MCF 10A (cell line): ENCODE results near the gene PDZRN4. TPM values are rescaled to one million over a fixed set of nuclear protein-coding genes. Genes with fewer than 3 reads are reported as not detected.

Experiments
- BruUV-seq: library from RNA; stranded (reverse); fragments of 400-500 nt; replicated peaks from 2 replicates; lab custom pipeline; 2021; lab: Mats Ljungman, UMichigan
- CTCF ChIA-PET: fragments of 300-600 bp; sonication (Branson Sonifier 250); formaldehyde crosslinking; extraction: SDS; loops from one replicate; lab custom pipeline; 2021; ENCODE audit warnings: antibody characterized with exemption, inconsistent platforms; lab: Yijun Ruan, JAX
- POLR2A ChIA-PET: fragments of 300-600, 350-650 bp; sonication (Branson Sonifier 250); formaldehyde crosslinking; extraction: SDS; loops from one replicate; lab custom pipeline; 2020; ENCODE audit warnings: antibody characterized with exemption, inconsistent platforms; lab: Yijun Ruan, JAX
- DNase-seq: peaks from one replicate; pipeline ENCODE4 v3.0.0-alpha.2; 2018; ENCODE audit not compliant: unreplicated experiment
- H3K27ac Mint-ChIP-seq: one replicate; pipeline ENCODE4 v1.8.0; 2022; ENCODE audit warnings: mild to moderate bottlenecking, low read depth, mixed read lengths; ENCODE audit not compliant: unreplicated experiment
- H3K27me3 Mint-ChIP-seq: one replicate; pipeline ENCODE4 v1.8.0; 2022; ENCODE audit warnings: mixed read lengths; ENCODE audit not compliant: insufficient read depth, unreplicated experiment
- H3K36me3 Mint-ChIP-seq: one replicate; pipeline ENCODE4 v1.8.0; 2022; ENCODE audit warnings: mild to moderate bottlenecking, moderate library complexity, mixed read lengths; ENCODE audit not compliant: insufficient read depth, unreplicated experiment
- H3K4me1 Mint-ChIP-seq: one replicate; pipeline ENCODE4 v1.8.0; 2022; ENCODE audit warnings: mixed read lengths; ENCODE audit not compliant: insufficient read depth, unreplicated experiment
- H3K4me3 Mint-ChIP-seq: one replicate; pipeline ENCODE4 v1.8.0; 2022; ENCODE audit warnings: mild to moderate bottlenecking, moderate library complexity, mixed read lengths; ENCODE audit not compliant: unreplicated experiment
- H3K9me3 Mint-ChIP-seq: one replicate; pipeline ENCODE4 v1.8.0; 2022; ENCODE audit warnings: mixed read lengths; ENCODE audit not compliant: unreplicated experiment
- intact Hi-C: fragments of 100-400 bp; cut with micrococcal nuclease; formaldehyde crosslinking; loops from 2 replicates; pipeline ENCODE4 v1.14.1; 2022
- total RNA-seq: library from RNA; stranded (reverse); gene quantifications from 2 replicates; pipeline ENCODE4 v1.2.3, GENCODE V29; 2022
- TF ChIP-seq, protein P1 (sequence below): fragments of 200-600 bp; IDR thresholded peaks from one replicate; pipeline ENCODE4 v1.8.0; 2022; ENCODE audit warnings: antibody characterized with exemption, mild to moderate bottlenecking; ENCODE audit not compliant: unreplicated experiment

Gene PDZRN4
- total RNA-seq, 1 experiment from 2014 or later, result not detected

DNA sequence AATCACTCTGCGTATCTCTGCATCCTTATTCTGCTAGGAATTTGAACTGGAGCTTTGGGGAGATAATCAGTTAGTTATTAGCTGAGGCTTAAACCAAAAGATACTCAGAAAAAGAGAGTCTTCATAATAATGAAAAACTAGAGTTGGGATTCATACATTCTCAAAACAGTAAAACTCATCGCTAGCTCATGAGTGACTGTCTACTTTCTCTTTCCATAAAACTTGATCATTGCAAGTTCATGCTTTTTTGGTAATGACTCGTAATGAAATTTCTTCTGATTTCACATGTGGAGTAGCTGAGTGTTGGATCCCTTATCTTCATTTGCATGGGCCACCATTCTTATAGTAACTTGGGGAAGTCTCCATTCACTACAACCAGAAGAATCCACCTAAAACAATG lies 397.7 kb downstream of the PDZRN4 start:
- no peak overlapping the region for H3K27ac Mint-ChIP-seq
- ChIA-PET POLR2A (no interaction called here), CTCF (interaction anchor here (0.7 kb wide), 1 partner anchor 262 kb away, joined by 3 read pairs; no protein-coding TSS in a partner anchor)
- DNase-seq, result no peak
- H3K9me3 Mint-ChIP-seq, result no peaks in the 10 kb centered on the region
- H3K4me3 Mint-ChIP-seq, result no peak overlapping the region
- H3K4me1 Mint-ChIP-seq, result no peaks in the 10 kb centered on the region
- BruUV-seq, result no TSS peak
- intact Hi-C loops, result no loop called here
- H3K36me3 Mint-ChIP-seq, result no peaks in the 10 kb centered on the region
- TF ChIP-seq, protein P1, sequence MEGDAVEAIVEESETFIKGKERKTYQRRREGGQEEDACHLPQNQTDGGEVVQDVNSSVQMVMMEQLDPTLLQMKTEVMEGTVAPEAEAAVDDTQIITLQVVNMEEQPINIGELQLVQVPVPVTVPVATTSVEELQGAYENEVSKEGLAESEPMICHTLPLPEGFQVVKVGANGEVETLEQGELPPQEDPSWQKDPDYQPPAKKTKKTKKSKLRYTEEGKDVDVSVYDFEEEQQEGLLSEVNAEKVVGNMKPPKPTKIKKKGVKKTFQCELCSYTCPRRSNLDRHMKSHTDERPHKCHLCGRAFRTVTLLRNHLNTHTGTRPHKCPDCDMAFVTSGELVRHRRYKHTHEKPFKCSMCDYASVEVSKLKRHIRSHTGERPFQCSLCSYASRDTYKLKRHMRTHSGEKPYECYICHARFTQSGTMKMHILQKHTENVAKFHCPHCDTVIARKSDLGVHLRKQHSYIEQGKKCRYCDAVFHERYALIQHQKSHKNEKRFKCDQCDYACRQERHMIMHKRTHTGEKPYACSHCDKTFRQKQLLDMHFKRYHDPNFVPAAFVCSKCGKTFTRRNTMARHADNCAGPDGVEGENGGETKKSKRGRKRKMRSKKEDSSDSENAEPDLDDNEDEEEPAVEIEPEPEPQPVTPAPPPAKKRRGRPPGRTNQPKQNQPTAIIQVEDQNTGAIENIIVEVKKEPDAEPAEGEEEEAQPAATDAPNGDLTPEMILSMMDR, result no peak
- peaks cover 11% of the 10 kb centered on the region for H3K27me3 Mint-ChIP-seq

DNA sequence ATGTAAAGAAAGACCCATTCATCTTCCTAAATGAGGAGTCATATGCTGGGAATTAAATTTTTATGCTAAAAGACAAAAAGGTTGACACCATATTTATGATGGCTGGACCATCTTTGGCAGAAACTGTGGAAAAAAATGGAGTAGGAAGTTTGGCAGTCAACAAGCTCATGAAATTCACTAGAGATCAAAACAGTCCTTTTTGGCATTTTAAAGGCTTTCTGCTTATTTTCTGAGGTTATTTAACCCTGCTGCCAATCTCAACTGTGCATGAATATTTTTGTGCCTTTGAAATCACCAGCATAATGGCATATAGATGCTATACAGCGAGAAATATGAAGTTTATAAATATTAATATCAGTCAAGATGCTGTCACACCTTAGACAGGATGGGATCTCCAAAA lies 399.5 kb downstream of the PDZRN4 start:
- CTCF ChIA-PET, result no interaction called here
- H3K27ac Mint-ChIP-seq, result no peak overlapping the region
- no peak for DNase-seq
- peaks cover 8% of the 10 kb centered on the region for H3K27me3 Mint-ChIP-seq
- H3K9me3 Mint-ChIP-seq, result no peaks in the 10 kb centered on the region
- intact Hi-C loops, result no loop called here
- H3K4me3 Mint-ChIP-seq, result no peak overlapping the region
- no peaks in the 10 kb centered on the region for H3K4me1 Mint-ChIP-seq
- TF ChIP-seq, protein P1, result no peak
- H3K36me3 Mint-ChIP-seq, result no peaks in the 10 kb centered on the region
- POLR2A ChIA-PET, result no interaction called here
- no TSS peak for BruUV-seq

DNA sequence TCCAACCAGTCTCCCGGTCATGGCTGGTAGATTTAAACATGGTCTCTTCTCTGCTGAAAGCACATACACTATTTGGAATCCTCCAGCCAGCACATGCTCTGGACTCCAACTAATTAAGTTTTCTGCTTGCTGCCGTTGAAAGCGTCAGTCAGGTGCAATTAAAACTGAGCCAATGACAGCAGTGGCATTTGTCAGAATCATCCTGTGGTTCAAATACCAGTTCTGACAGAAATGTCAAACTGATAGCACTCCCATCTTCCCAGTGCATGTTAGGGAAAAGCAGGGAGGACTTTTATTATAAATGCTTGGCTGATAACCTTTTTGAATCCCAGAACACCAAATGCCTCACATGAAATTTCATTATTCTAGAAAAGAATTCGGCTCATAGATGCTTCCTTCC lies 401.8 kb downstream of the PDZRN4 start:
- H3K4me3 Mint-ChIP-seq, result no peak overlapping the region
- POLR2A ChIA-PET, result no interaction called here
- no peaks in the 10 kb centered on the region for H3K27me3 Mint-ChIP-seq

DNA sequence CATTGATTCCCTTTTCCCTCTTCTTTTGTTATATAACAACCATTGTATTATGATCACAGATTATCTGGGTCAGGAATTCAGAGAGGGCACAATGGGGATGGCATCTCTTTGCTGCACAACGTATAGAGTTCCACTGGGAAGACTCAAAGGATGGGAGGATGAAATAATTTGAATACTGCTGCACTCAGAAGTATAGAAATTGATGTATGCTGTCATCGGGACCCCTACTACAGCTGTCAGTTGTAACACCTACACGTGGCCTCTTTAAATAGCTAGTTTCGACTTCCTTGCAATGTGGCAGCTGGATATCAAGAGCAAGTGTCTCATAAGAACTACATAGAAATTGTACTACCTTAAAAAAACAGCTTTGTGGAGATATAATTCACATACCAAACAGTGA lies 408.1 kb downstream of the PDZRN4 start:
- H3K27me3 Mint-ChIP-seq, result peaks cover under 1% of the 10 kb centered on the region
- H3K27ac Mint-ChIP-seq, result no peak overlapping the region
- no peaks in the 10 kb centered on the region for H3K36me3 Mint-ChIP-seq
- no peak overlapping the region for H3K4me3 Mint-ChIP-seq
- ChIA-PET CTCF (interaction anchor here (0.5 kb wide), 1 partner anchor 988 kb away, joined by 3 read pairs; no protein-coding TSS in a partner anchor), POLR2A (no interaction called here)
- TF ChIP-seq, protein P1, result no peak
- no peaks in the 10 kb centered on the region for H3K9me3 Mint-ChIP-seq
- intact Hi-C loops, result no loop called here
- DNase-seq, result no peak
- no TSS peak for BruUV-seq
- no peaks in the 10 kb centered on the region for H3K4me1 Mint-ChIP-seq

More for the DNA sequence above, 401.8 kb downstream of the PDZRN4 start:
- CTCF ChIA-PET, result no interaction called here
- intact Hi-C loops, result no loop called here
- Mint-ChIP-seq H3K4me1 (no peaks in the 10 kb centered on the region), H3K9me3 (no peaks in the 10 kb centered on the region), H3K36me3 (no peaks in the 10 kb centered on the region), H3K27ac (no peak overlapping the region)
- DNase-seq, result no peak
- TF ChIP-seq, protein P1, result no peak
- no TSS peak for BruUV-seq
